ENCODE results near the gene CLN3.

GRCh38 chr16:28531777-28532744 is 40.2 kb upstream of the CLN3 start:
- no peak for TF ChIP-seq CTCF (IDR thresholded peaks at IDR 0.05)
- TF ChIP-seq POLR2A (IDR thresholded peaks at IDR 0.05), result no peak

All from lower leg skin (tissue), 3 donors.